Parathyroid adenoma (tissue), 2 donors: Measurements from ENCODE around the gene DIPK1A.

ENCODE experiments used
- H2AFZ ChIP-seq: fragments of 300-600 bp; sonication (generic); one replicate; pipeline ENCODE4 v1.7.0; 2017; ENCODE audit warnings: antibody characterized with exemption, mild to moderate bottlenecking
- H3K27ac ChIP-seq: fragments of 300-600 bp; sonication (generic); one replicate; pipeline ENCODE4 v1.7.0; 2017
- H3K27me3 ChIP-seq: fragments of 300-600 bp; sonication (generic); one replicate; pipeline ENCODE4 v1.7.0; 2017; ENCODE audit warnings: low read length; ENCODE audit not compliant: control insufficient read depth, insufficient read depth
- H3K36me3 ChIP-seq: fragments of 300-600 bp; sonication (generic); one replicate; pipeline ENCODE4 v1.7.0; 2017; ENCODE audit warnings: low read length; ENCODE audit not compliant: control insufficient read depth, insufficient read depth
- H3K4me1 ChIP-seq: fragments of 300-600 bp; sonication (generic); one replicate; pipeline ENCODE4 v1.7.0; 2017; ENCODE audit warnings: control low read depth
- H3K4me2 ChIP-seq: fragments of 300-600 bp; sonication (generic); one replicate; pipeline ENCODE4 v1.7.0; 2017; ENCODE audit warnings: low read length
- H3K4me3 ChIP-seq: fragments of 300-600 bp; sonication (generic); one replicate; pipeline ENCODE4 v1.7.0; 2017; ENCODE audit warnings: low read depth, low read length
- H3K79me2 ChIP-seq: fragments of 300-600 bp; sonication (generic); one replicate; pipeline ENCODE4 v1.7.0; 2017; ENCODE audit warnings: control low read depth
- H3K9ac ChIP-seq: fragments of 300-600 bp; sonication (generic); one replicate; pipeline ENCODE4 v1.7.0; 2017; ENCODE audit warnings: mild to moderate bottlenecking
- H3K9me3 ChIP-seq: fragments of 300-600 bp; sonication (generic); one replicate; pipeline ENCODE4 v1.7.0; 2017; ENCODE audit warnings: low read length; ENCODE audit not compliant: control insufficient read depth
- TF ChIP-seq, protein P1 (sequence below): fragments of 300-600 bp; sonication (generic); IDR thresholded peaks from one replicate; pipeline ENCODE4 v1.7.0; 2017; ENCODE audit warnings: antibody characterized with exemption, mild to moderate bottlenecking
- donor health status: primary hyperparathyroidism.

DIPK1A gene

GRCh38 chr1:92931691-92932090 is 29.6 kb downstream of the DIPK1A start:
- Histone ChIP-seq H3K4me3 (no peak overlapping the region), H3K36me3 (no peaks in the 10 kb centered on the region), H3K27me3 (no peaks in the 10 kb centered on the region), H3K4me2 (no peak overlapping the region), H3K9ac (no peak overlapping the region), H2AFZ (no peak overlapping the region), H3K9me3 (no peaks in the 10 kb centered on the region), H3K27ac (no peak overlapping the region), H3K4me1 (no peaks in the 10 kb centered on the region), H3K79me2 (no peaks in the 10 kb centered on the region)
- TF ChIP-seq, protein P1, sequence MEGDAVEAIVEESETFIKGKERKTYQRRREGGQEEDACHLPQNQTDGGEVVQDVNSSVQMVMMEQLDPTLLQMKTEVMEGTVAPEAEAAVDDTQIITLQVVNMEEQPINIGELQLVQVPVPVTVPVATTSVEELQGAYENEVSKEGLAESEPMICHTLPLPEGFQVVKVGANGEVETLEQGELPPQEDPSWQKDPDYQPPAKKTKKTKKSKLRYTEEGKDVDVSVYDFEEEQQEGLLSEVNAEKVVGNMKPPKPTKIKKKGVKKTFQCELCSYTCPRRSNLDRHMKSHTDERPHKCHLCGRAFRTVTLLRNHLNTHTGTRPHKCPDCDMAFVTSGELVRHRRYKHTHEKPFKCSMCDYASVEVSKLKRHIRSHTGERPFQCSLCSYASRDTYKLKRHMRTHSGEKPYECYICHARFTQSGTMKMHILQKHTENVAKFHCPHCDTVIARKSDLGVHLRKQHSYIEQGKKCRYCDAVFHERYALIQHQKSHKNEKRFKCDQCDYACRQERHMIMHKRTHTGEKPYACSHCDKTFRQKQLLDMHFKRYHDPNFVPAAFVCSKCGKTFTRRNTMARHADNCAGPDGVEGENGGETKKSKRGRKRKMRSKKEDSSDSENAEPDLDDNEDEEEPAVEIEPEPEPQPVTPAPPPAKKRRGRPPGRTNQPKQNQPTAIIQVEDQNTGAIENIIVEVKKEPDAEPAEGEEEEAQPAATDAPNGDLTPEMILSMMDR, result no peak

DNA sequence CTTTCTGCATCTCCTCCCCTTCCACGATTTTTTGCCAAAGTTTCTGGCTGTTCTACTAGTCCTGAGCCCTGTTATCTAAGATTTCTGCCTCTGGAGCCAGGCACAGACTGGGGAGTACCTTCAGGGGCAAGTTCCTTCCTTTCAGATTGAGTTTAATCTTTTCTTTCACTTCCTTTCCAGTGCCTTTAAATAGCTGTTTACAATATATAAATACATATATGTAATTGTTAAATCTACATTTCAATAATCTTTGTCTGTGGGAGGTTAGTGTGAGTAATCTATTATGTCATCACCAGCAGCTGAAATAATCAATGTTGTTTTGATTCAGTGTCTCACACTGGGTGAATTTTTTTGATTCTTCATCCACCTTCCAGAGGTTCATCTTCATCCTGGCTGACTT is 31.8 kb downstream of the DIPK1A start:
- TF ChIP-seq, protein P1, result no peak
- Histone ChIP-seq H3K4me1 (no peaks in the 10 kb centered on the region), H3K27me3 (no peaks in the 10 kb centered on the region)

GRCh38 chr1:92927870-92928269 is 33.4 kb downstream of the DIPK1A start:
- Histone ChIP-seq H3K9ac (no peak overlapping the region), H3K36me3 (no peaks in the 10 kb centered on the region), H3K79me2 (no peaks in the 10 kb centered on the region), H3K9me3 (no peaks in the 10 kb centered on the region), H3K4me1 (no peaks in the 10 kb centered on the region), H3K27me3 (no peaks in the 10 kb centered on the region), H3K4me3 (no peak overlapping the region), H3K4me2 (no peak overlapping the region), H2AFZ (no peak overlapping the region), H3K27ac (no peak overlapping the region)
- TF ChIP-seq, protein P1, result no peak

More for the DNA sequence above, 31.8 kb downstream of the DIPK1A start:
- Histone ChIP-seq H3K79me2 (no peaks in the 10 kb centered on the region), H3K9ac (no peak overlapping the region), H3K4me2 (no peak overlapping the region), H3K9me3 (no peaks in the 10 kb centered on the region), H3K27ac (no peak overlapping the region), H3K4me3 (no peak overlapping the region), H2AFZ (no peak overlapping the region), H3K36me3 (no peaks in the 10 kb centered on the region)

DNA sequence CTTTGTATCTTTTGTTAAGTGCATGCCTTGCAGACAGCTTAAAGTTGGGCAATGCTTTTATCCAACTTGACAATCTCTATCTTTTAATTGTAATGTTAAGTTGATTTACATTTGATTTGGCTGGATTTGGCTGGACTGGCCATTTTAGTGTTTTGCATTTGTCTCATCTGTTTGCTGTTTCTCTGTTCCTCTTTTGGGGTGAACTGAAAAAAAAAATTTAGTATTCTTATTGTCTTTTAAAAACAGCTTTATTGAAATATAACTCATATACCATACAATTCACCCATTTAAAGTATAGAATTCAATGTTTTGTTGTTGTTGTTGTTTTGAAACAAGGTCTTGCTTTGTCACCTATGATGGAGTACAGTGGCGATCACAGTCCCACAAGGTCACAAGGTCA is 34.4 kb downstream of the DIPK1A start:
- Histone ChIP-seq H3K36me3 (no peaks in the 10 kb centered on the region), H3K27ac (no peak overlapping the region), H3K4me2 (no peak overlapping the region), H3K9ac (no peak overlapping the region), H3K9me3 (no peaks in the 10 kb centered on the region), H3K79me2 (no peaks in the 10 kb centered on the region), H3K4me3 (no peak overlapping the region), H3K27me3 (no peaks in the 10 kb centered on the region), H2AFZ (no peak overlapping the region), H3K4me1 (no peaks in the 10 kb centered on the region)
- TF ChIP-seq, protein P1, result no peak

GRCh38 chr1:92924501-92924900 is 36.8 kb downstream of the DIPK1A start:
- Histone ChIP-seq H3K27me3 (no peaks in the 10 kb centered on the region), H3K79me2 (no peaks in the 10 kb centered on the region), H3K9ac (no peak overlapping the region), H3K4me3 (no peak overlapping the region), H3K4me1 (no peaks in the 10 kb centered on the region), H2AFZ (no peak overlapping the region), H3K4me2 (no peak overlapping the region), H3K36me3 (no peaks in the 10 kb centered on the region), H3K27ac (no peak overlapping the region), H3K9me3 (no peaks in the 10 kb centered on the region)
- TF ChIP-seq, protein P1, result no peak
